Muscle of arm (tissue), 12 donors: ENCODE data around the gene CRHBP. TPM values are rescaled to one million over a fixed set of nuclear protein-coding genes. Genes with fewer than 3 reads are reported as not detected.
"Not testable (repeated sequence)": the region's sequence is repeated elsewhere in the genome, so short reads cannot be mapped to it uniquely, and the experiment has no call there.

Experiments
- DNase-seq: peaks from one replicate; pipeline ENCODE4 v3.0.0-alpha.2; 2013
- polyA plus RNA-seq, 12 donors: library from polyadenylated mRNA; unstranded; fragments of 120-200 nt; gene quantifications; one replicate each; pipeline ENCODE4 v1.2.1, GENCODE V29; 2013; ENCODE audit not compliant: insufficient read length in 12 of 12

The CRHBP gene
- polyA plus RNA-seq, 12 donors = 0.27 to 1.4 (median 0.47) TPM; not detected in 2

- no peak for DNase-seq
Measured at GRCh38 chr5:76956033-76956432, 3.2 kb downstream of the CRHBP start.

- no peak for DNase-seq
Measured at GRCh38 chr5:76958991-76959767, 6.3 kb downstream of the CRHBP start.

GRCh38 chr5:76960004-76960625 is 7.3 kb downstream of the CRHBP start:
- no peak for DNase-seq

- DNase-seq = no peak
Measured at GRCh38 chr5:76964060-76964459, 11.2 kb downstream of the CRHBP start.

- DNase-seq = no peak
Measured at GRCh38 chr5:76971511-76971910, 18.7 kb downstream of the CRHBP start.

- DNase-seq = no peak
Measured at GRCh38 chr5:76972689-76973088, 19.8 kb downstream of the CRHBP start.

- no peak for DNase-seq
Measured at GRCh38 chr5:76974785-76975184, 21.9 kb downstream of the CRHBP start.

- no peak for DNase-seq
Measured at GRCh38 chr5:76978869-76979268, 26.0 kb downstream of the CRHBP start.

GRCh38 chr5:76980518-76981144 is 27.8 kb downstream of the CRHBP start:
- DNase-seq = no peak

GRCh38 chr5:76982450-76982849 is 29.6 kb downstream of the CRHBP start:
- no peak for DNase-seq

GRCh38 chr5:76983468-76983867 is 30.6 kb downstream of the CRHBP start:
- no peak for DNase-seq

GRCh38 chr5:76986825-76987526 is 34.1 kb downstream of the CRHBP start:
- no peak for DNase-seq

- DNase-seq = no peak
Measured at GRCh38 chr5:76990899-76991459, 38.1 kb downstream of the CRHBP start.

- not testable (repeated sequence) for DNase-seq
Measured at GRCh38 chr5:76993436-76993835, 40.6 kb downstream of the CRHBP start.

- DNase-seq = no peak
Measured at GRCh38 chr5:76994337-76994736, 41.5 kb downstream of the CRHBP start.

GRCh38 chr5:76998251-76998650 is 45.4 kb downstream of the CRHBP start:
- DNase-seq = not testable (repeated sequence)

- DNase-seq = no peak
Measured at GRCh38 chr5:76999451-76999850, 46.6 kb downstream of the CRHBP start.

- no peak for DNase-seq
Measured at GRCh38 chr5:77003246-77003645, 50.4 kb downstream of the CRHBP start.

- no peak for DNase-seq
Measured at GRCh38 chr5:77006124-77006523, 53.3 kb downstream of the CRHBP start.

- DNase-seq = no peak
Measured at GRCh38 chr5:77008413-77008812, 55.6 kb downstream of the CRHBP start.

- no peak for DNase-seq
Measured at GRCh38 chr5:77010243-77010642, 57.4 kb downstream of the CRHBP start.

GRCh38 chr5:77011498-77011897 is 58.7 kb downstream of the CRHBP start:
- DNase-seq = no peak
